Ascending aorta (tissue), 2 donors: ENCODE results near the gene ARL8B. TPM values are rescaled to one million over a fixed set of nuclear protein-coding genes. Genes with fewer than 3 reads are reported as not detected.

Experiments
- DNase-seq, 2 donors: peaks; one replicate each; pipeline ENCODE4 v3.0.0-alpha.2; 2019; ENCODE audit warnings: low spot score in 2 of 2
- H3K27ac ChIP-seq, 2 donors: fragments of 200-600 bp; sonication (generic); one replicate each; pipeline ENCODE4 v1.5.1; 2016 to 2017; ENCODE audit warnings: mild to moderate bottlenecking in 1 of 2
- H3K27me3 ChIP-seq: fragments of 200-600 bp; sonication (generic); one replicate; pipeline ENCODE4 v1.5.1; 2017
- H3K36me3 ChIP-seq, 2 donors: fragments of 200-600 bp; sonication (generic); one replicate each; pipeline ENCODE4 v1.5.1; 2016
- H3K4me1 ChIP-seq, 2 donors: fragments of 200-600 bp; sonication (generic); one replicate each; pipeline ENCODE4 v1.5.1; 2016 to 2017; ENCODE audit warnings: mild to moderate bottlenecking in 1 of 2
- H3K4me3 ChIP-seq, 2 donors: fragments of 200-600 bp; sonication (generic); one replicate each; pipeline ENCODE4 v1.5.1; 2016 to 2017; ENCODE audit warnings: mild to moderate bottlenecking in 1 of 2
- H3K9me3 ChIP-seq, 2 donors: fragments of 200-600 bp; sonication (generic); one replicate each; pipeline ENCODE4 v1.5.1; 2016
- CTCF ChIP-seq, 3 experiments: fragments of 200-600 bp in 2 of 3; fragments of 450-650 bp in 1 of 3; sonication (generic) in 2 of 3; IDR thresholded peaks; one replicate each; pipeline ENCODE4 v1.5.1; 2016 to 2019; ENCODE audit warnings: antibody characterized with exemption in 3 of 3, mild to moderate bottlenecking in 1 of 3, moderate library complexity in 1 of 3
- intact Hi-C: fragments of 100-400 bp; cut with DNase I; formaldehyde crosslinking; loops from one replicate; pipeline ENCODE4 v1.15.1; 2023
- total RNA-seq: library from RNA; depleted of rRNA; stranded (reverse); fragments of >200 nt; gene quantifications from one replicate; pipeline ENCODE4 v1.1.0, GENCODE V29; 2016

ARL8B gene
- total RNA-seq, 1 donor from 2014 or later = 6.4 TPM

GRCh38 chr3:5229414-5229813 is 107.3 kb downstream of the ARL8B start:
- Histone ChIP-seq H3K36me3 (no peaks in the 10 kb centered on the region), H3K4me1 (no peaks in the 10 kb centered on the region), H3K27me3 (no peaks in the 10 kb centered on the region), H3K9me3 (no peaks in the 10 kb centered on the region), H3K27ac (no peak overlapping the region), H3K4me3 (no peak overlapping the region)
- DNase-seq = no peak
- no peak for TF ChIP-seq CTCF (IDR thresholded peaks at IDR 0.05)
- intact Hi-C loops = no loop called here

Other genes with a start within 250 kb of the ARL8B start
- gene BHLHE40, start 142.9 kb upstream of the ARL8B start, total RNA-seq = 52.2 TPM
- gene EDEM1, start 65.4 kb downstream of the ARL8B start, total RNA-seq = 27.2 TPM